GM18505 (cell line): ENCODE measurements around the gene TRPC4.
"Not testable (repeated sequence)": the region's sequence is repeated elsewhere in the genome, so short reads cannot be mapped to it uniquely, and the experiment has no call there.

Experiments used
- ATAC-seq: cut with Tn5 transposase; IDR thresholded peaks from one replicate; pipeline ENCODE4 v1.9.1; 2021; ENCODE audit not compliant: unreplicated experiment
- POLR2A ChIP-seq: IDR thresholded peaks from 4 replicates; pipeline ENCODE4 v1.6.1; 2011; ENCODE audit warnings: borderline replicate concordance; ENCODE audit not compliant: insufficient read depth, insufficient read length; ENCODE audit errors: extremely low read depth

TRPC4 gene

DNA sequence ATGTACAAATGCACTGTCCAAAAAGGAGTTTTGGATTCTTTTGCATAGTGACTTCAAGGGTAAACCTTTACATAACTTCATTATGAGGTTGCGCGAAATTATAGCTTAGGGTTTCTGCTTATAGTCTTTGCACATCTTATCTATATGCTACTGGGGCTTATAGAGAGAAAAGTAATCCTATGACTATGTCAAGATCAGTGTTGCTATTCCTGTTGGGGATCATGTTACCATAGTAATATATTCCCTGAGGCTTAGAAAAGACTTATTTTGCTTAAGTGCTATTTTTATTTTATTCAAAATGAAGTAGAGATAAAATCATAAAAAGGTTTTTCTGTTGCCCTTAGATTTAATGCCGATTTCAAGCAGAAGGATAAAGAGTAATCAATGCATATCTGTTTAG lies 256.3 kb downstream of the TRPC4 start:
- TF ChIP-seq POLR2A: no peak
- ATAC-seq: no peak

DNA sequence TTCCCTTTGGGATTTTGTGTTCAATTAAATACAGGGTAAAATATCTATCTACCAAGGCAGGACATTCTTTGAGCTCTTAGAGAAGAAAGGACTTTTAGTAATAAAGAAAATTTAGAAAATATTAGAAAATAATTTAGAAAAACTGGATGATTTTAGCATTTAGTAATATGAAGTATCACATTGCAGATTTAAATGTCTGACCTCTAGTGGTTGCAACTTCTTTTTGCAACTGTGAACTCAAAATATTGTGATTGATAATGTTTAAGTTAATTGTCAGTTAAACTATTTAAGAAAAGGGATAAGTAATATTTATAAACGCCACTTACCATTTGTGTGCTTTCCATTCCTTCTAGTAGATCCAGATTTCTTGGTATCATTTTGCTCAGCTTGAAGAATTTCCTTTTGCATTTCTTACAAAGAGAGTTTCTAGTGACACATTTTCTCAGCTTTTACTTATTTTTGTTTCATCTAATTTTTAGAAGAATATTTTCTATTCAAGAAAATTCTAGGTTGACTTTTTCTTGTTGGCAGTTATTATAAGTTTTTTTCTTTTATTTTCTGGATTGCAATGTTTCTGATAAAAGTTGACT lies 260.7 kb downstream of the TRPC4 start:
- TF ChIP-seq POLR2A: no peak
- no peak for ATAC-seq

DNA sequence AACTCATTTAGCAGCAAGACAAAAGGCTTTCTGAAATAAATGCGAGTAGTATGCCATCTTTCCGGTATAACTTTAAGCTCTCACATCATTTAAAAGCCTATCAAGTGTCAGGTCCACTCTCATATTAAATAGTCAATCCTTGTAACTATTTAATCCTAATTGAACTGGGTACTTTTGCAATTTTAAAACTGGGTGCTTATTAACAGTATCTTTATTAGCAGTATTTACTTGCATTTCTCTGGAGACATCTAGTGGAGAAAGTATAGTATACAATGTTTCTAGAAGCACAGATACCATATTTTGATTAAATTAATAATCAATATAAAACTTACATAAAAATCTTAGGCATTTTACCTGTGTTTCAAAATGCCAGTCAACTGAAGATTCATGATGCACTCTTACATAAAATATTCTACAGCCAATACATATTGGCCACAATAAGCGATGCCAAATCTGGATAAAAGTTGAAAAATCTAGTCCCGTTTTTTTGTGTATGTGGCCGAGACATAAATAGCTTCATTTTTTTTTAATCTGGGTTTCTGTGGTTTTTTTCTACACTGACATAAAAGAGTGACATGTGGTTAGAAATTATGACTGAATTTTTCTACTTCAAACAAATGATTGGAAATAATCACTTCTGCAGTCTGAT lies 266.7 kb downstream of the TRPC4 start:
- no peak for ATAC-seq
- no peak for TF ChIP-seq POLR2A

DNA sequence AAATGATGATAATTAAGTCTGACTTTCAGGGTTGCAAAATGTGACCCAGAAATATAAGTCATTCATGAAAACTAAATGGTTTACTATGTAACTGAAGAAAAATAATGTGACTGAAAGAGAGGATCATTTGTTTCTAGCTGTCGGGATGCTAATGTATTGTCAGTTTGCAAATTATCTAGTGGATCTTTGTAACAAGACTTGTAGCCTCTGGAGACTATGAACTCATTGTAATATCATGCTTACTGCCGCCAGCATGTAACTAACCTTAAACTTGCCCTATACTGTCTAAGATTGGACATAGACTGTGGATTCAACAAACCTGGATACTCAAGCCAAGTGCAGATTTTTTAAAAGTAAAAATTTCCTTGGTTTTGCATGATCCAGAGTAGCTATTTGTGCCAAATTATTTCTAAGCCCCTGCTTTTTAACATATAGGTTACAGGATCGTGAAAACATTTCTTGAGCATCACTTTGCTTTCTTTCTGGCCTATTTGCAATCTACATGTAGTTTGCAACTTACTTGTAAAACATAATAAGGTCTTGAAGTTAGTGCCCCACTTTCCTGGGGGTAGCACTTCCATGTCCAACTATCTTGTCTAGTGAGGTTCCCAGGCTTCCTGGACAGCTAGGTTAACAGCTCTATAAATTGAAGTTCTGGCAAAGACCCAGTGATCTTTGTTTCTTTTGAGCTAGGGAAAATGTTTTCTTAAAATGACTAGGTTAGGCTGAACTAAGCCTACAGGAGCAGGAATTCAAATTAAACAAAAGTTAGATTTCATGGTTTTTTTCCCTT lies 267.7 kb downstream of the TRPC4 start:
- TF ChIP-seq POLR2A: no peak
- no peak for ATAC-seq

DNA sequence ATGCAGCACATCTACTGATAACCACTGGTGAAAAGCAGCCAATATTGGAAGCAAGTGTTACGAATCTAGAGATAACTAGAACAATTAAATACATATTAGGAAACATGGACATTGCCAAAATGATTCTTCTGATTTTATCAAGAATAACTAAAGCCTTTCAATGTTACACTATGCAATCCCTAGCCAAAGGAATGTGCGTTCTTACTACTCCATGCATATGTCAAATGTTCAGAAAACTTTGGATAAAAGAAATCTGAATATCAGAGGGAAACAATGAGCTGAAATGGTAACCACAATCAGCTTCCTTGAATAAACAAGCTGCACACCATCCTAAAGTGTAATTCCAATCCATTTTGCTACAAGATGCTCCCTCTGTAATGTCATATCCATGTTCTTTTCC lies 270.1 kb downstream of the TRPC4 start:
- no peak for ATAC-seq
- TF ChIP-seq POLR2A: no peak

DNA sequence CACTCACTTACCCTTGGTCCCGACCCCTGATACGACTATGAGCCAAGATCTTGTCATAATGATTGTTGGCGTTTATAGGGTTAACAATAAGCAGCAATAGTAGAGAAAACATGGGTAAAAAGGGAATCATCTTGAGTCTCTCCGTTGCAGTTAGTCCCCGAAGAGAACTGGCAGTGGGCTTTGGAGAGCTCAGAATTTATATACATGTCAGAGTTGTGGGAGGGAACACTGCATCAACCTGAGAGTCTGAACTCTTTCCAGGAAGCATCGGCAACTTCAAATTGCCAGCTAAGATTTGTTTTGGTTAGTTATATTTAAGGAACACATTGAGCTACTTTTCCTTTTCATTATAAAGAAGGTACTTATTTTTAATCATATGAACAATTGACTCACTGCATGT lies 271.0 kb downstream of the TRPC4 start, which contains the start of gene POSTN:
Gene POSTN (minus strand): TSS at position 172 of the 400 bp plus-strand sequence. CDS start 42 bp downstream, at position 130.
- no peak for ATAC-seq

DNA sequence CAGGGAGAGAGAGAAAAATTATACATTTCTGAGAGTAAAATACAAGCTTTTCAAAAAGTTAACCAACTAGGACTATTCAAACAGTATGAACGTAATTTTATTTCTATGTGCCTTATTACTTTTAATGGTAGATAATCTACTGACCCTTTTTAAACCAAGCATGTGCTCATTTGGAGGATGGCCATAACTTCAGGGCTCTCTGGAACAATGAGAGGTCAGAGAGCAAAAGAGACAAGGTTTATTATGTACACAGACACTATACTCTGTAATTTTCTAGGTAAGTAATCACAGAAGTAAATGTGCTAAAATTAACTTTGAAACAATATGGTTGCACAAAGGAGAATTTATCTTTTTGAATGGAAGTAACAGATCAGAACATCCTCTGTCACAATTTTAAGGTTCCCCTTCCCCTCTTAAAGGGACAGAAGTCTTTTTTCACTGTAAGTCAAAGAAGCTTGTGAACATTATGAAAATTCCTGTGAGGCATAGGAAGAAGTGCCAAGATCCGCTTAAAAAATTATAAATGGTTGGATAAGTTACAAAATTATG lies 272.0 kb downstream of the TRPC4 start:
- ATAC-seq: no peak
- no peak for TF ChIP-seq POLR2A

More for the DNA sequence above, 271.0 kb downstream of the TRPC4 start, which contains the start of gene POSTN:
- no peak for TF ChIP-seq POLR2A

DNA sequence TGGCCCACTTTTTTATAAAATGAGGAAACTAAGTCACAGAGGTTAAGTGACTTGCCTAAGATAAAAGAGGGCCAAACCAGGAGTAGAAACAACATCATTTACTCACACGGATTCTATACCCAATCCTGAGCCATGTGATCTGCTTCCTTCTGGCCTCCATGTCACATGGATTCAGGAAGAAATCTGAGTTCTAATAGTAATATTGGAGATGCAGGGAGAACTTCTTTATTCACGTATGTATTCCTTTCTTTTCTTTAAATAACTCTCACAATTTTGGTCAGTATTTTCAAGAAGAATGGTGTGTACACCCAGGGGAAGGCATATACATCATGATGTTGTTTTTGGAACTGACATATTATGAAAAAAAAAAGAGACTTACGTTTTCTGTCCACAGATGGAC lies 272.8 kb downstream of the TRPC4 start:
- ATAC-seq: no peak
- no peak for TF ChIP-seq POLR2A

DNA sequence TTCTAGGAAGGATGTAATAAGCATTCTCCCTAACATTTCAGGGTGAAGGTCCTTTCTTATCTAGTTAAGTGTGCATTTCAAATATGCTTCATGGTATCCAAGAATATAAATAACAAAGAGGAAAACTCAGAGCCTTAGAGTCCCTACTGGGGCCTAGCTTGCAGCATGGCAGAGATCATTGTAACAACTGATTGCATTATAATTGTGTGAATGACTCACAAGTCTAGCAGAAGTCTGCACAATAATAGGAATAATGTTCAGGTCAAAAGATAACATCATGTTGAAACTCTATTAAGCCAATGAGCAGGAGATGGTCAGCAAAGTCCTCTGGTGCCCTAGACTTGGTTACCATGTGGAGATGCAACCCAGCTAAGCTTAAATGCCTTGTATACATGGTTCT lies 274.4 kb downstream of the TRPC4 start:
- ATAC-seq: no peak
- no peak for TF ChIP-seq POLR2A

DNA sequence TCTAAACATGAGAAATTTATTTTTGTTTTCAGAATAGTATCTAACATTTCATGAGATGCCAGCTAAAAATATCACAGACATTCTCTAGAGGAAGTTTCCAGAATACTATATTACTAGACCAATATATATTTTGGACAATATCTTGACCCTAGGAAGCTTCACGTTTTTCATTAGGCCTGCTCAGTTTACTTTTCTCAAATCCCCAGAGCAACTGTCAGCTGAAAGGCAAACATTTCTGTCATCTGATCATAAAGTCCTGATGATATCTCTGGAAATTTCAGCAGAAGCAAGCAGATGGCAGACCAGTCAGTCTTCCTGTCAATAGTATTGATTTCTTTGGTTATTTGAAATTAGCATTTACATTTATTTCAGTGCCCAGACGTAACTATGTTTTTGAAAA lies 275.0 kb downstream of the TRPC4 start:
- no peak for ATAC-seq
- no peak for TF ChIP-seq POLR2A

DNA sequence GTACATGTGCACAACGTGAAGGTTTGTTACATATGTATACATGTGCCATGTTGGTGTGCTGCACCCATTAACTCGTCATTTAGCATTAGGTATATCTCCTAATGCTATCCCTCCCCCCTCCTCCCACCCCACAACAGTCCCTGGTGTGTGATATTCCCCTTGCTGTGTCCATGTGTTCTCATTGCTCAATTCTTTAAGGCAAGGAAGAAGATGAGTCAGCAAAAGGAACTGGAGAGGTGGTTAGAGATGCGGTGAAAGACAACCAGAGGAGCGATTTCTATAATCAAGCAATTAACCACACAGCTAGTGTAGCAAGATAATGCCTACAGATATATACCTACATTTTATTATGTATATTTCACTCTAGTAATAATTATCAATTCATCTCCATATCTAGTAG lies 280.2 kb downstream of the TRPC4 start:
- ATAC-seq: not testable (repeated sequence)

DNA sequence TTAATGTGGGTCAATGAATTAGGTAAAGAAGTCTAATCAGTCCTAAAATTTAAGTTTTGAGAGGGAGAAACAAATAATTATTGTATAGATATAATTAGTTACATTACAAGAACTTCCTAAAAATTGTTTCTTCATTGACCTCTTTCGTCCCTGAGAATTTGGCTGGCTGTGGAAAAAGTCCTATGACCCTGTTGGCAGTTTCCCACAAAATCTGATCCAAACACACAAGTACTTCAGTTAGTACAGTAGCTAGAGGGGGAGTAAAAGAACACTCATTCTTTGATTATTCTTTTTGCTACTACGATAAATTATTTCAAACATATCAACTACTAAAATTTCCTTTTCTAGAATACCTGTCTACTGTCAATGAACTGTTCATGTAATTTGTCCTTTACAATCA lies 282.3 kb downstream of the TRPC4 start:
- ATAC-seq: no peak

More for the DNA sequence above, 282.3 kb downstream of the TRPC4 start:
- TF ChIP-seq POLR2A: no peak
